Effector memory CD4-positive, alpha-beta T cell (primary cell): ENCODE results near the gene LRRC4B.
"Not testable (repeated sequence)": the region's sequence is repeated elsewhere in the genome, so short reads cannot be mapped to it uniquely, and the experiment has no call there.

ENCODE experiments used
- DNase-seq, 3 donors: peaks; one replicate each; pipeline ENCODE4 v3.0.0-alpha.2; 2020
- H3K27ac ChIP-seq: 2 replicates; pipeline ENCODE4 v1.7.0; 2013; ENCODE audit warnings: mild to moderate bottlenecking, low read length, moderate library complexity; ENCODE audit not compliant: insufficient read depth, poor library complexity, severe bottlenecking
- H3K27me3 ChIP-seq: replicated peaks from 2 replicates; pipeline ENCODE4 v1.7.0; 2013; ENCODE audit warnings: mild to moderate bottlenecking, low read length; ENCODE audit not compliant: insufficient read depth, control insufficient read depth, poor library complexity, severe bottlenecking
- H3K36me3 ChIP-seq: 2 replicates; pipeline ENCODE4 v1.7.0; 2013; ENCODE audit warnings: mild to moderate bottlenecking, low read length, moderate library complexity; ENCODE audit not compliant: control insufficient read depth, insufficient read depth
- H3K4me1 ChIP-seq: 2 replicates; pipeline ENCODE4 v1.7.0; 2013; ENCODE audit warnings: low read length, mild to moderate bottlenecking; ENCODE audit not compliant: control insufficient read depth, insufficient read depth, poor library complexity, severe bottlenecking
- H3K4me3 ChIP-seq: 2 replicates; pipeline ENCODE4 v1.7.0; 2013; ENCODE audit warnings: low read length, low read depth, mild to moderate bottlenecking; ENCODE audit not compliant: insufficient read depth, poor library complexity, severe bottlenecking
- H3K9me3 ChIP-seq: 2 replicates; pipeline ENCODE4 v1.7.0; 2013; ENCODE audit warnings: mild to moderate bottlenecking, low read length, moderate library complexity; ENCODE audit not compliant: control insufficient read depth

Gene LRRC4B

DNA sequence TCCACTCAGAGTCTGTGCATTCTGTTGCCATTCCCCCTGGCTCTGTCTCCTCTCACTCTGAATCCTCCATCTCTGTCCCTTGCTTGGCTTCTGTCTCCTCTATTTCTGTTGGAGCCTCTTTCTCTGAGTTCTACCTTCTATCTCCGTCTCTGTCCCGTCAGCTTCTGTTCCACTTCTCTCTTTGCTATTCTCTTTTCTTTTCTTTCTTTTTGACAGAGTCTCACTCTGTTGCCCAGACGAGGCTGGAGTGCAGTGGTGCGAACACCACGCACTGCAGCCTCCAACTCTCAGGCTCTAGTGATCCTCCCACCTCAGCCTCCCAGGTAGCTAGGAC is 33.8 kb upstream of the LRRC4B start:
- H3K36me3 ChIP-seq = no peaks in the 10 kb centered on the region
- H3K27ac ChIP-seq = no peak overlapping the region
- no peak for DNase-seq
- no peaks in the 10 kb centered on the region for H3K9me3 ChIP-seq
- no peak overlapping the region for H3K4me3 ChIP-seq
- H3K27me3 ChIP-seq = peaks cover 3% of the 10 kb centered on the region
- H3K4me1 ChIP-seq = no peaks in the 10 kb centered on the region

DNA sequence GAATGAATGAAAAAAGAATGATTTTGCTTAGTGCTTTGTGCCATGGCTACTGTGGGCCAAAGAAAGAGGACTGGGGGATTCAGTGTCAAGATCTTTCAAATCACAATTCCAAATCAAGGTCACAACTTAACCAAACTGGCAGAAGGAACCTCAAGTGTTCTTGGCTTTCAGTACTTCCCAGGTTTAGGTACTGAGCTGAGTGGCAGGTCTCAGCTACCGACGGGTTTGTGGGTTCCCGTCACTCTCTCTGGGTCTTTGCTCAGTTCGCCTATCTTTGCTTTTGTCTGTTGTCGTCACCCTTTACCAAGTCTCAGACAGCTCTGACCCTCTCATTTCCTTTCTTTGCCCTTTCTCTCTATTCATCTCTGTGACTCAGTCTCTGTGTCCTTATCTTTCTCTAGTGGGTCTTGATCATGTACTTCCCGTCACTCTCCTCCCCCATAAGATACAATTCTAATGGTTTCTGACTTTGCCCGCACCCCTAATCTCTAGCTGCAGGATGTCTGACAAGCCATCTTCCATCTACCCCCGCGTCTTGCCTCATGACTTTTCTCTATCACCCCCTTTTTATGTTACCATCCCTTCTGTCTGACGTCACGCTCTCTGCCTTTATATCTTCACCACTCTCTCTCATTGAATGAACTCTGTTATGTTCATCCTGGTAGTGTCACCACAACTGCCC is 33.3 kb upstream of the LRRC4B start:
- Histone ChIP-seq H3K4me3 (no peak overlapping the region), H3K9me3 (no peaks in the 10 kb centered on the region), H3K36me3 (no peaks in the 10 kb centered on the region), H3K4me1 (no peaks in the 10 kb centered on the region), H3K27me3 (peaks cover 2% of the 10 kb centered on the region), H3K27ac (no peak overlapping the region)
- no peak for DNase-seq

DNA sequence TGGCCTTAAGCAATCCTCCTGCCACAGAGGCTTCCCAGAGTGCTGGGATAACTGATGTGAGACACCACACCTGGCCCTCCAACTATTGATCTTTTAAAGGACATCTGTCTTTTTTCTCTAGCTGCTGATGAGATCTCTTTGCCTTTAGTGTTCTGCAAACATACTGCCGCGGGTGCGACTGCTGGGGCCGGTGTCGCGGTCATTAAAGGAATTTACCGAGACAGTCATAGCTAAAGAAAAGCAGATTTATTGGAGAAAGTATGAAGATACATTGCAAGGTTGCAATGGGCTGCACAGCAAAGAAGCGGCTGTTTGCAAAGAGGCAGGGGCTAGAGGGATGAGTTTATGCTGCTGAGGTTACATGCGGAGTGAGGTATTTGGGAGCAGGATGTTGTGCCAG is 31.2 kb upstream of the LRRC4B start:
- Histone ChIP-seq H3K9me3 (no peaks in the 10 kb centered on the region), H3K4me3 (no peak overlapping the region), H3K27me3 (no peaks in the 10 kb centered on the region), H3K36me3 (no peaks in the 10 kb centered on the region), H3K27ac (no peak overlapping the region), H3K4me1 (no peaks in the 10 kb centered on the region)
- DNase-seq = no peak

DNA sequence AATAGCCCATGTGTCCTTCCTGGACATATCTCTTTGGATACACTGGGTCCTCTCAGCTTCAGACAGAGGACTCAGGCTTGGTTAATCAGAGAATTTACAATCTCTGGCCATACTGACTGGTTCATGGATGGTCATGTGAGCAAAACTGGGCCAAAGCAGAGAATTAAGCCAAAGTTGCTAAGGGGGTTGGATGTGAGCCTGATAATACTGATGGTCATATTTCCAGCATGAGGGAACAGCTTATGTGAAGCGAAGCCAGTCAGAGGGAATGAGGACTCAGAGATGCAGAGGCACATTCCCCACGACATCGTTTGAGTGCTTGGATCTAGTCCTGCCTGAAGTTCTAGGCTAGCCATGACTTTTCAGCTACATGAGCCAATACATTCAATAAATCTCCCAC is 22.0 kb upstream of the LRRC4B start:
- no peak for DNase-seq
- H3K4me3 ChIP-seq = no peak overlapping the region
- H3K4me1 ChIP-seq = no peaks in the 10 kb centered on the region
- H3K27ac ChIP-seq = no peak overlapping the region
- no peaks in the 10 kb centered on the region for H3K27me3 ChIP-seq
- H3K36me3 ChIP-seq = no peaks in the 10 kb centered on the region
- H3K9me3 ChIP-seq = no peaks in the 10 kb centered on the region

DNA sequence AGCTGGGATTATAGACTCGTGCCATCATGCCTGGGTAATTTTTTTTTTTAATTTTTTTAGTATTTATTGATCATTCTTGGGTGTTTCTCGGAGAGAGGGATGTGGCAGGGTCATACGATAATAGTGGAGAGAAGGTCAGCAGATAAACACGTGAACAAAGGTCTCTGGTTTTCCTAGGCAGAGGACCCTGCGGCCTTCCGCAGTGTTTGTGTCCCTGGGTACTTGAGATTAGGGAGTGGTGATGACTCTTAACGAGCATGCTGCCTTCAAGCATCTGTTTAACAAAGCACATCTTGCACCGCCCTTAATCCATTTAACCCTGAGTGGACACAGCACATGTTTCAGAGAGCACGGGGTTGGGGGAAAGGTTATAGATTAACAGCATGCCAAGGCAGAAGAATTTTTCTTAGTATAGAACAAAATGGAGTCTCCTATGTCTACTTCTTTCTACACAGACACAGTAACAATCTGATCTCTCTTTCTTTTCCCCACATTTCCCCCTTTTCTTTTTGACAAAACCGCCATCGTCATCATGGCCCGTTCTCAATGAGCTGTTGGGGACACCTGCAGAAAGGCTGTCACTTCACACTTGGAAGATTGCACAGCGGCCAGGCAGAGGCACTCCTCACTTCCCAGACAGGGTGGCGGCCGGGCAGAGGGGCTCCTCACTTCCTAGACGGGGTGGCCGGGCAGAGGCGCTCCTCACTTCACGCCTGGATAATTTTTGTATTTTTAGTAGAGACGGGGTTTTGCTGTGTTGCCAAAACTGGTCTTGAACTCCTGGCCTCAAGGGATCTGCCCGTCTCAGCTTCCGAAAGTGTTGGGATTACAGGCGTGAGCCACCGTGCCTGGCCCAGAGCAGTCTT is 13.8 kb upstream of the LRRC4B start:
- DNase-seq, H3K27me3 ChIP-seq, H3K36me3 ChIP-seq, H3K4me3 ChIP-seq, H3K9me3 ChIP-seq, H3K4me1 ChIP-seq, H3K27ac ChIP-seq: not testable (repeated sequence)

DNA sequence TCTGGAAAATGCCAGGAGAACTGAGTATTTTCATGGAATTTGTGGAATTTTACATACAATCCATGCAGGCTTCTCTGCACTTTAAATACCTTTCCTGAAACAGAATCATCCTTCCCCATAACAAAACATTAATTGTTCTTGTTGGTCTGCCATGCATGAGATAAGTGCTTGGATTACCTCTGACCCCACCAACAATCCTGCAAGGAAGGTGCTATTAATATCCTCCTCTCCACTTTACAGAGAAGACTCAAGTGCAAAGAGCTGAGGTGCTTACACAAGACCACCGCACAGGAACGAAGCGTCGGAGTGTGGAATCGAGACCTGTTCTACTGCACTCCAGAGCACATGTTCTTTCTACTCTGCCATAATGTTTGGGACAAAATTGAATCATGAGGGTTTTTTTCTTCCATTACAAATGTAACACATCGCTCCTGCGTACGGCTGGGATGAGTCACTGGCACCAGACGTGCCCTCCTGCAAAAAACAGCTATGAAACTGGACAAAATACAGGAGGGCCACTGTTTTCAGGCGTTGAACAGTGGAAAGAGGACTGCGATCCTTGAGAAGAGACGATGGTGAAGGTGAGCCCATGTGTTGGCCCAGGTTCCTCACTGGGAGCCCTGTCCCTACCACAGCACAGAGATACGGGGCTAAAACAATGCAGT is 12.9 kb upstream of the LRRC4B start:
- Histone ChIP-seq H3K4me1 (no peaks in the 10 kb centered on the region), H3K4me3 (no peak overlapping the region), H3K27me3 (no peaks in the 10 kb centered on the region), H3K27ac (no peak overlapping the region), H3K36me3 (no peaks in the 10 kb centered on the region), H3K9me3 (no peaks in the 10 kb centered on the region)
- no peak for DNase-seq

DNA sequence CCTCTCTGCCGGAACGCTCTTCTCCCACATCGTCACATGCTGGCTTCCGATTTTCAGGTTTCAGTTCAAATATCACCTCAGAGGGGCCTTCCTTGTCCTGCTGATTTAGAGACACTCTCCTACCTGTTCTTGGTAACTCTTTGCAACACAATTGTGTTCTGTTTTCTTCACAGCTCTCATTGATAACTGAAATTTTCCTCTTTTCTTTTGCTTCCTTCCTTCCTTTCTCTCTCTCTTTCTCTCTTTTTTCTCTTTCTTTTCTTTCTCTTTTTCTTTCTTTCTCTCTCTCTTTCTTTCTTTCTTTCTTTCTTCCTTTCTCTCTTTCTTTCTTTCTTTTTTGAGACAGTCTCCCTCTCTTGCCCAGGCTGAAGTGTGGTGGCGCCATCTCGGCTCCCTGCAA is 12.0 kb upstream of the LRRC4B start:
- Histone ChIP-seq H3K9me3 (no peaks in the 10 kb centered on the region), H3K4me3 (no peak overlapping the region), H3K27ac (no peak overlapping the region), H3K36me3 (no peaks in the 10 kb centered on the region), H3K4me1 (no peaks in the 10 kb centered on the region), H3K27me3 (no peaks in the 10 kb centered on the region)
- no peak for DNase-seq

DNA sequence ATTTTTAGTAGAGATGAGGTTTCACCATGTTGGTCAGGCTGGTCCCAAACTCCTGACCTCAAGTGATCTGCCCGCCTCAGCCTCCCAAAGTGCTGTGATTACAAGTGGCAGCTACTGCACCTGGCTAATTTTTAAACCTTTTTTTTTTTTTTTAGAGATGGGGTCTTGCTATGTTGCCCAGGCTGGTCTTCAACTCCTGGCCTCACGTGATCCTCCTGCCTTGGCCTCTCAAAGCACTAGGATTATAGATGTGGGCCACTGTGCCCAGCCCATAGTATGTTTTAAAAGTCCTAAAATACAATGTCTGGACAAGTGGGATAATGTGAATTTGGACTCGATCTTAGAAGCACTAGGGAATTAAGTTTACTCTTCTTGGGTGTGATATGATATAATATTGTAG is 8.5 kb upstream of the LRRC4B start:
- H3K4me3 ChIP-seq, H3K9me3 ChIP-seq, H3K27me3 ChIP-seq, H3K36me3 ChIP-seq, H3K4me1 ChIP-seq, DNase-seq, H3K27ac ChIP-seq: not testable (repeated sequence)

DNA sequence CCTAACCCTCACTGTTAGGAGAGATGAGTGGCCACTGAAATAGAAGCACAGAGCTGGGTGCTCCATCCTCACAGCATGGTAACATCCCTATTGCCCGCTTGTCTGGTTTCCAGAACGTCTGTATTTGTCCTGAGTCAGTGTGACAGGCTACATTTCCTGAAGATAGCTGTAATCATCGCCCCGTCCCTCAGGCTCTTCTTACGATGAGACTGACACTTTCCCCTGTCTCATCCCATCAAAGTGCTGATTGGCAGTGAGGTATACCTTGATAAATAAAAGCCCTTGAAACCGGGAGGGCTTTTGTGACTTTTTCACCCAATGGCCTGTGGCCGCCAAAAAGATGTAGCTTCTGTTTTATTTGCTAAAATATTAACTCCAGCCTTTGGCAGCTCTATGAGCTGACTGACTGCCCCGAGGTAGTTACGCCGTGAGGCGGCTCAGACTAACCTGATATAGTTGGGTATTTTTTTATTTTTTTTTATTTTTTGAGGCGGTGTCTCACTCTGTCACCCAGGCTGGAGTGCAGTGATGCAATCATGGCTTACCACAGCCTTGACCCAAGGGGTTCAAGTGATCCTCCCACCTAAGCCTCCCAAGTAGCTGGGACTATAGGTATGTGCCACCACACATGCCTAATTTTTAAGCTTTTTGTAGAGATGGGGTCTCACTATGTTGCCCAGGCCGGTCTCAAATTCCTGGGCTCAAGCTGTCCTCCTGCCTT is 5.7 kb upstream of the LRRC4B start:
- Histone ChIP-seq H3K4me3 (no peak overlapping the region), H3K27ac (no peak overlapping the region)

More for the DNA sequence above, 5.7 kb upstream of the LRRC4B start:
- Histone ChIP-seq H3K27me3 (no peaks in the 10 kb centered on the region), H3K4me1 (no peaks in the 10 kb centered on the region), H3K9me3 (no peaks in the 10 kb centered on the region), H3K36me3 (no peaks in the 10 kb centered on the region)
- no peak for DNase-seq
